ENCODE measurements around the gene SCGB3A1.

DNA sequence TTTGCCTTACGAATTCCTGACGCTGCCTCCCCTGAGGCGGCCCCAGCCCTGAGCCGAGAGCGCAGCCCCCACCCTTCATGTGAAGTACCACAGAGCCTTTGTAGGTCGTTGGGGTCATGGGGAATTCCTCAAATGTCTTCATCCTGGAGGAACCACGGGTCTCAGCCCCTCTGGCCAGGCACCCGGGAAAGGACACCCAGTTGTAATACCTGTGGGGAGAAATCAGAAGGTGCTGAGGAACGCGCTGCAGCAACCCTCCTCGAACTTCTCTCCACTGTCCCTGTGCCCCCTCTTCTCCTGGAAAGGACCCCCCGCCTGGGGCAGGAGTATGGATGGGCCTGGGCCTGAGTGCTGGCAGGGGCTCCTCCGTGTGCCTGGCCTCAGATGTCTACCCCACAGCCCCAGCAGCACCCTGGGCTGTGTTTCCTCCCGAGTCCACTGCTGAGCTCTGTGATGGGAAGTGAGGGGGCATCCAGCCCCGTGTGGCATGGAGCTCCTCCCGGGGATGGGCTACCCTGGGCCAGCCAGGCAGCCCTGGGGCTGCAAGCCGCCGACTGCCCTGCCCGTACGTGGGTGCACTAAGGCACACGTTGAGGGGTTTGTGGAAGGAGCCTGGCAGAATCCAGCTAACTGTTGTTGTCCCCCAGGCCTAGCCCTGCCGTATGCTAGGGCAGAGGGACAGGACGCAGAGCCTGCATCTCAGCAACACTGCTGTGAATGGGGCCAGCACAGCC is 18.7 kb upstream of the SCGB3A1 start:
- TF ChIP-seq YY1 (IDR thresholded peaks at IDR 0.05; ENCODE audit: insufficient read depth, insufficient read length) (no peak), SUZ12 (IDR thresholded peaks at IDR 0.05; ENCODE audit: extremely low read depth, insufficient read depth, insufficient read length) (no peak), ZNF274 (IDR thresholded peaks at IDR 0.05; ENCODE audit: low read depth, low read length) (no peak)
